Measurements from ENCODE around the gene ZSCAN22.
A peak's percentile ranks its signal among the peaks of the same experiment; 100 is the strongest.

DNA sequence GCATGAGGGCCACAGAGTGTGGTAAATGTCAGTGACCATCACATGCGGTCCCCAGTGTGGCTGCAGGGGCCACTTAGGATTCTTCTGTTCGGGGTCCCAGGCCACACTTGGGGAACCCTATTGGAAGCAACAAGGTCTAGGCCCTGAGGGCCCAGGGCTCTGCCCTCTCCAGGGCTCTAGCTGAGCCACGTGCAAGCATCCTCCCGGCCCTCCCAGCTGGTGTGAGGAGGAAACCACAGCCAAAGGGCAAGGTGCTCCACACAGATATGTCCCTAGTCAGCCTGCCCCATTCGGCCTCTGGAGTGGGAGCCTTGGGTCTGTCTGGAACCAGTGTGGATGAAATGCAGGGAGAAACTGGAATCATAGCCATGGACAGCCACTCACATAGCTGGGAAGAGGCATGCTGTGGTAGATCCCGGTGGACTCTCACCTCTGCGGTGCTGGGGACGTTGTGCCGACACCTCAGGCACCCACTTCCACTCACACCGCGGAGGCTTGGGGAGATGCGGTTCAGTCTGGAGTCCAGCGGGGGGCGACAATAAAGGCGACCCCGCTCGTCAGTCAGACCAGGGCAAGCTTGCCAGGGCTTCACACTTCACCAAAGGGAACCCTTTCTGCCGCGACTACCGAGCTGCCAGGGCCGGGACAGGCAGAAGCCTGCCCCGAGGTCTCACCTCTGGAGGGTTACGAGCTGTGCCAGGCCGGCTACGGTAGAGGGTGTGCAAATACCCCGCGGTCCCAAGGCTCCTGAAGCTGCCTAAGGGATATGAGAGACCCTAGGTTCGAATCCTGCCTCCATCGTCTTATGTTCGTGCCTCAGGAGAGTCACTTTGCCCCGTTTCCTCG, 40.0 kb downstream of the ZSCAN22 start:
- TF ChIP-seq, protein P1, sequence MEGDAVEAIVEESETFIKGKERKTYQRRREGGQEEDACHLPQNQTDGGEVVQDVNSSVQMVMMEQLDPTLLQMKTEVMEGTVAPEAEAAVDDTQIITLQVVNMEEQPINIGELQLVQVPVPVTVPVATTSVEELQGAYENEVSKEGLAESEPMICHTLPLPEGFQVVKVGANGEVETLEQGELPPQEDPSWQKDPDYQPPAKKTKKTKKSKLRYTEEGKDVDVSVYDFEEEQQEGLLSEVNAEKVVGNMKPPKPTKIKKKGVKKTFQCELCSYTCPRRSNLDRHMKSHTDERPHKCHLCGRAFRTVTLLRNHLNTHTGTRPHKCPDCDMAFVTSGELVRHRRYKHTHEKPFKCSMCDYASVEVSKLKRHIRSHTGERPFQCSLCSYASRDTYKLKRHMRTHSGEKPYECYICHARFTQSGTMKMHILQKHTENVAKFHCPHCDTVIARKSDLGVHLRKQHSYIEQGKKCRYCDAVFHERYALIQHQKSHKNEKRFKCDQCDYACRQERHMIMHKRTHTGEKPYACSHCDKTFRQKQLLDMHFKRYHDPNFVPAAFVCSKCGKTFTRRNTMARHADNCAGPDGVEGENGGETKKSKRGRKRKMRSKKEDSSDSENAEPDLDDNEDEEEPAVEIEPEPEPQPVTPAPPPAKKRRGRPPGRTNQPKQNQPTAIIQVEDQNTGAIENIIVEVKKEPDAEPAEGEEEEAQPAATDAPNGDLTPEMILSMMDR (conservative IDR thresholded peaks at IDR 0.05; ENCODE audit: low read depth in 2 of 2) = peak in 1 of 2 experiments; percentile 51; a peak in 2 of 4 replicates
- no peak for TF ChIP-seq CREB1 (CRISPR knock-in tag; IDR thresholded peaks at IDR 0.05; ENCODE audit: low read depth)
- TF ChIP-seq EZH2 (IDR thresholded peaks at IDR 0.05; ENCODE audit: low read depth, unreplicated experiment) = no peak
- no peak for TF ChIP-seq POLR2AphosphoS5 (IDR thresholded peaks at IDR 0.05; ENCODE audit: low read depth)
- no peak for TF ChIP-seq EZH2phosphoT487 (IDR thresholded peaks at IDR 0.05; ENCODE audit: unreplicated experiment)
- TF ChIP-seq, protein P2, sequence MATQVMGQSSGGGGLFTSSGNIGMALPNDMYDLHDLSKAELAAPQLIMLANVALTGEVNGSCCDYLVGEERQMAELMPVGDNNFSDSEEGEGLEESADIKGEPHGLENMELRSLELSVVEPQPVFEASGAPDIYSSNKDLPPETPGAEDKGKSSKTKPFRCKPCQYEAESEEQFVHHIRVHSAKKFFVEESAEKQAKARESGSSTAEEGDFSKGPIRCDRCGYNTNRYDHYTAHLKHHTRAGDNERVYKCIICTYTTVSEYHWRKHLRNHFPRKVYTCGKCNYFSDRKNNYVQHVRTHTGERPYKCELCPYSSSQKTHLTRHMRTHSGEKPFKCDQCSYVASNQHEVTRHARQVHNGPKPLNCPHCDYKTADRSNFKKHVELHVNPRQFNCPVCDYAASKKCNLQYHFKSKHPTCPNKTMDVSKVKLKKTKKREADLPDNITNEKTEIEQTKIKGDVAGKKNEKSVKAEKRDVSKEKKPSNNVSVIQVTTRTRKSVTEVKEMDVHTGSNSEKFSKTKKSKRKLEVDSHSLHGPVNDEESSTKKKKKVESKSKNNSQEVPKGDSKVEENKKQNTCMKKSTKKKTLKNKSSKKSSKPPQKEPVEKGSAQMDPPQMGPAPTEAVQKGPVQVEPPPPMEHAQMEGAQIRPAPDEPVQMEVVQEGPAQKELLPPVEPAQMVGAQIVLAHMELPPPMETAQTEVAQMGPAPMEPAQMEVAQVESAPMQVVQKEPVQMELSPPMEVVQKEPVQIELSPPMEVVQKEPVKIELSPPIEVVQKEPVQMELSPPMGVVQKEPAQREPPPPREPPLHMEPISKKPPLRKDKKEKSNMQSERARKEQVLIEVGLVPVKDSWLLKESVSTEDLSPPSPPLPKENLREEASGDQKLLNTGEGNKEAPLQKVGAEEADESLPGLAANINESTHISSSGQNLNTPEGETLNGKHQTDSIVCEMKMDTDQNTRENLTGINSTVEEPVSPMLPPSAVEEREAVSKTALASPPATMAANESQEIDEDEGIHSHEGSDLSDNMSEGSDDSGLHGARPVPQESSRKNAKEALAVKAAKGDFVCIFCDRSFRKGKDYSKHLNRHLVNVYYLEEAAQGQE (IDR thresholded peaks at IDR 0.05; ENCODE audit: unreplicated experiment) = no peak
- no peak for TF ChIP-seq JUNB (IDR thresholded peaks at IDR 0.05; ENCODE audit: unreplicated experiment)
- TF ChIP-seq ZNF114 (CRISPR knock-in tag; IDR thresholded peaks at IDR 0.05) = no peak

All from GM23338 (cell line).